Urothelium cell line (cell line): ENCODE data around the gene CT47A7.
"Not testable (repeated sequence)": the region's sequence is repeated elsewhere in the genome, so short reads cannot be mapped to it uniquely, and the experiment has no call there.

Source experiments
- DNase-seq: peaks from one replicate; pipeline ENCODE4 v3.0.0; 2011; ENCODE audit warnings: low spot score, mixed read lengths
- FAIRE-seq: peaks from 2 replicates; lab custom pipeline; 2011; peaks lifted over from hg19 to GRCh38; lab: Jason Lieb, UNC

The CT47A7 gene

DNA sequence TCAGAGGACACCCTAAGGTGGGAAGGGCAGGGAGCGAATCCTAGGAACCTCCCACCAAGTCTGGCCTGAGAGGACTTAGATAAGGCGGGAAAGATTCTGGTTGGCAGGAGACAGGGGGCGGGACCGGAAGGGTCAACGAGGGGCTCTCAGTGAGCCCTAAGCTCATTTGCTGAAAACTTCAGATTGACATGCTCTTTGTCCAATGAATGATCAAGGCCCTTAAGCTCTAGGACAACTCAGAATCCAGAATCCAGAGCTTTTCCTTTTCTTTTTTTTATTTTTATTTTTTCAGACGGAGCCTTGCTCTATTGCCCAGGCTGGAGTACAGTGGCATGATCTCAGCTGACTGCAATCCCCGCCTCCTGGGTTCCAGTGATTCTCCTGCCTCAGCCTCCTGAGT lies at the start of gene CT47A7:
Gene CT47A7, minus strand, starts transcription at position 101 of the 400 bp plus-strand sequence. CDS start 255 bp downstream, outside the sequence.
- FAIRE-seq, DNase-seq: not testable (repeated sequence)

DNA sequence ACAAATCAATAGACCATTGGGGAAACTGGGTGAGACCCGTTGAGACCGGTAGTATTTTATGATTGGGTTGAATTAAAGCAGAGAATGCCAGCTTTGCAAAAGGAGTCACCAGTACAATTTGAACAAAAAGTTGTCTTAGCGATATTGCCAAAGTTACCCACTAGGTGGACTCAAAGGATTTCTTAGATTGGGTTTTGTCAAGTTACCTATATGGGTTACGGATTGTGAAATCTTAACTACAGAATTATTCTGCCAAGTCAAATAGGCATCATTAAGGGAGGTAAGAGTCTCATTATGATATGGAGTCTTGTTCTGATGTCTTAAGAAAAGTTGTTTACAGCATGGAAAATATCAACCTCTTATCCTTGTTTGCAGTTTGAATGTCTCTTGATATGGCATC lies 44.2 kb upstream of the CT47A7 start:
- DNase-seq: peak; percentile 2
- FAIRE-seq: no peak

DNA sequence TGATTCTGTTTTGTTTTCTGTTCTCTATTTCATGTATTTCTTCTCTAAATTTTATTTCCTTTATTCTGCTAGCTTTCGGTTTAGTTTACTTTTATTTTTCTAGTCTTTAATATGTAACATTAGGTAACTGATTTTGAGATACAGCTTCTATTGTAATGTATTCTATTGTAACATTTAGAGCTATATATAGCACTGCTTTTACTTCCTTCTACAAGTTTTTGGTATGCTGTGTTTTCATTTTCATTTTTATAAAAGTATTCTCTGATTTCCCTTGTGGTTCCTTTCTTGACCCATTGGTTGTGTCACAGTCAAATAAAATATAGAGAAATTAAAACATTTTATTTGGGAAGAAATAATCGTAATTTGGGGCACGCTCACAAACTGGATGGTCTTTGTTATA lies 43.0 kb upstream of the CT47A7 start:
- no peak for FAIRE-seq
- DNase-seq: no peak

DNA sequence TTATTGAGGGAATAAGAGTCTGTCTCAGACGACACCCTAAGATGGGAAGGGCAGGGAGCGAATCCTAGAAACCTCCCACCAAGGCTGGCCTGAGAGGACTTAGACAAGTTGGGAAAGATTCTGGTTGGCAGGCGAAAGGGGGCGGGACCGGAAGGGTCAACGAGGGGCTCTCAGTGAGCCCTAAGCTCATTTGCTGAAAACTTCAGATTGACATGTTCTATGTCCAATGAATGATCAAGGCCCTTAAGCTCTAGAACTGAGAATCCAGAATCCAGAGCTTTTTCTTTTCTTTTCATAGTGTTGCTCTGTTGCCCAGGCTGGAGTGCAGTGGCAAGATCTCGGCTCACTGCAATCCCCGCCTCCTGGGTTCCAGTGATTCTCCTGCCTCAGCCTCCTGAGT lies 29.3 kb upstream of the CT47A7 start, which contains the start of gene CT47A1:
Gene CT47A1, minus strand, starts transcription at position 101 of the 400 bp plus-strand sequence. CDS start 231 bp downstream, outside the sequence.
- not testable (repeated sequence) for FAIRE-seq, DNase-seq
